IPS-15b (cell line): ENCODE results near the gene ARHGEF10L.

Source experiments
- H3K27me3 ChIP-seq: one replicate; pipeline ENCODE4 v1.6.1; 2013; ENCODE audit warnings: low read length; ENCODE audit not compliant: control insufficient read depth, insufficient read depth
- H3K36me3 ChIP-seq: one replicate; pipeline ENCODE4 v1.6.1; 2013; ENCODE audit warnings: low read length; ENCODE audit not compliant: control insufficient read depth, insufficient read depth
- H3K4me1 ChIP-seq: one replicate; pipeline ENCODE4 v1.6.1; 2013; ENCODE audit warnings: mild to moderate bottlenecking, low read length; ENCODE audit not compliant: control insufficient read depth, insufficient read depth
- H3K4me3 ChIP-seq: one replicate; pipeline ENCODE4 v1.5.1; 2013; ENCODE audit warnings: low read depth, low read length
- H3K9ac ChIP-seq: one replicate; pipeline ENCODE4 v1.6.1; 2013; ENCODE audit warnings: low read depth, mild to moderate bottlenecking, low read length
- H3K9me3 ChIP-seq: one replicate; pipeline ENCODE4 v1.6.1; 2013; ENCODE audit warnings: mild to moderate bottlenecking, low read length; ENCODE audit not compliant: control insufficient read depth, insufficient read depth

Gene ARHGEF10L

DNA sequence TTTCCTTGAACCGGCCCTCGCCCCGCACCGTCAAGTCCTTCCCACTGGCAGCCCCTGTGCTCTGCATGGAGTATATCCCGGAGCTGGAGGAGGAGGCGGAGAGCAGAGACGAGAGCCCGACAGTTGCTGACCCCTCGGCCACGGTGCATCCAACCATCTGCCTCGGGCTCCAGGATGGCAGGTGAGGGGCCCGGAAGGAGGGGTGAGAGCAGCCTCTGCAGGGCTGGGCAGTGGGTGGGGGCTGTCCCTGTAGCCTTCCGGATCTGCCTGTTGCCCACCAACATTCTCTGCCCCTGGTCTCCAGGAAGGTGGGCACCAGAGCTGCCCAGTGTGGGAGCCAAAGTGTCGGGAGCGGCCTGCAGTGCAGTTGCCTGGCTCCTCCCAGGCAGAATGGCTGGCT lies 116.4 kb downstream of the ARHGEF10L start:
- H3K9me3 ChIP-seq = no peaks in the 10 kb centered on the region
- H3K36me3 ChIP-seq = peaks cover 43% of the 10 kb centered on the region
- no peak overlapping the region for H3K4me3 ChIP-seq
- H3K4me1 ChIP-seq = no peaks in the 10 kb centered on the region
- no peaks in the 10 kb centered on the region for H3K27me3 ChIP-seq
- H3K9ac ChIP-seq = no peak overlapping the region

DNA sequence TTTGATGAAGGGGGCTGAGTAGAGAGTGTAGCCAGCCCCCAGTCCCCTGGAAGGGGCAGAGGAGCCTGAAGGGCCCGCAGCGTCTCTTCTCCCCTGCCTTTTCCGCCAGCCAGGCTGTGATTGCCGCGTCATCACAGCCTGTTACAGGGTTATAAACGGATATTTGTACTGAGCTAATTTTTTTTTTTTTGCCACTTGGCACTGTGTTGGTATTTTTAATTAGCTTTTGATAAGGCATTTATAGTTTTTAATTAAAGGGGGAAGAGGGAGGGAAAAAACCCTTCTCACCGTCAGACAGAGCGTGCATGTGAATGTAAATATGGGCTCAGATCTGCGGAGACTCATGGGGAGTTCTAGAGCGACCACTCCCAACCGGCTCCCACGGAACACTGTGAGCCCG lies 117.9 kb downstream of the ARHGEF10L start:
- Histone ChIP-seq H3K27me3 (no peaks in the 10 kb centered on the region), H3K36me3 (peaks cover 41% of the 10 kb centered on the region), H3K9ac (no peak overlapping the region), H3K4me1 (no peaks in the 10 kb centered on the region), H3K4me3 (no peak overlapping the region), H3K9me3 (no peaks in the 10 kb centered on the region)

DNA sequence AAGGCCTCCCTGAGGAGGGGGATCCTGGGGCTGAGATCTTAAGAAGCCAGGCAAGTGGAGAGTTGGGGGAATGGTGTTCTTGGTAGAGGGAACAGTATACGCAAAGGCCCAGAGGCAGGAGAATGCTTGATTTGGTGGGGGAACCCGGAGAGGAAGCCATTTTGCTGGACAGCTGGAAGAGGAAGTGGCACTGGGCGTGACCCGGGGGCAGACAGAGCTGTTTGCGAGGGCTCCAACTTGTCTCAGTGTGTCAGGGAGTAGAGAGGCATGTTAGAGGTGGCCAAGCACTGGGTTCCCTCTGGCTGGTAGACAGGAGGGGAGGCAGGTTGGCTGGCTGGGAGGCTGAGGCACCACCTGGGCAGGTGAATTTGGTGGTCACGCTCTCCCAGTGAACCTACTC lies 119.3 kb downstream of the ARHGEF10L start:
- no peak overlapping the region for H3K4me3 ChIP-seq
- no peaks in the 10 kb centered on the region for H3K9me3 ChIP-seq
- peaks cover 44% of the 10 kb centered on the region for H3K36me3 ChIP-seq
- no peak overlapping the region for H3K9ac ChIP-seq
- H3K27me3 ChIP-seq = no peaks in the 10 kb centered on the region
- no peaks in the 10 kb centered on the region for H3K4me1 ChIP-seq

DNA sequence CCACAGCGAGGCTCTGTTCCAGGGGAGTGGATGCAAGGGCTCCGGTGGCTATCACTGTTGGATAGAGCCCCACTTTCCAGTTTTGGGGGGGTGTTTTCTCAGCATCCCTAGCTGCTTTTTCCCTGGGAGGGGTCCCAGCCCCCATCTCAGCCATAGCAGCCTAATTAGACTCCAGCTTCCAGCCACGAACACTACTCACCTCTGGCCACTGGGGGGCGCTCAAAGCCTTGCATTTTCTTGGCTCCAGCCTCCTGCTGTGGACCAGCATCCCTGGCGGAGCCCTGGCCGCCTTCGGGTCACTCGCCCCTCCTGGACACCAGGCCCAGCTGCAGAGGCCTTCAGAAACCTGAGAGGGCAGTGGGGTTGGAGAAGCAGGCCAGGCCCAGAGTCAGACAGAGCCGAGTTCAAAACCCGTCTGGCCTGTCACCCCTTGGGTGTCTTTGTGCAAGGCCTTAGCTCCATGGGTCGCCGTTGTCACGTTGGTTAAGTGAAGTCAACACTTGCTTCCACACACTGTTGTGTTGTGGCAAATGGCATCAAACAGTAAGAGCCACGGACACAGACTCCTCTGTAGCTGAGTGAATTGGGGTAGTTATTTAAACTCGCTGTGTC lies 122.2 kb downstream of the ARHGEF10L start:
- Histone ChIP-seq H3K4me1 (no peaks in the 10 kb centered on the region), H3K4me3 (no peak overlapping the region), H3K9me3 (no peaks in the 10 kb centered on the region), H3K36me3 (peaks cover 36% of the 10 kb centered on the region), H3K27me3 (no peaks in the 10 kb centered on the region), H3K9ac (no peak overlapping the region)

DNA sequence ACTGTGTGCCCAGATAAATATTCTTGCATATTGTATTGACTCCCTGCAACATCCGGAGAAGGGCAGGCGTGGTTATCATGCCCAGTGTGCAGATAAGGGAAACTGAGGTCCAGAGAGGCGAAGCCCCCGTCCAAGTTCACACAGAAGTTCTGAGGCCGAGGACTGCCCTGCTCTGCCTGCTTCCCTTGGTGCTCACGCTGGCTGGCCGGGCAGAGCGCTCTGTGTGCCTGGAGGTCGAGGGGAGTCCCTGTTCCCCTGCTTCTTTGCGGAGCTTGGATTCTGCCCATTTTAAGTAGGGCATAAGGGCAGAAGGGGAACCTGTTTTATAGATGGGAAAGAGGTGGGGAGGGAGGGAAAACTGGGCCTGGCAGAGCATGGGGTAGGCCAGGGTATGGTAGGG lies 122.8 kb downstream of the ARHGEF10L start:
- Histone ChIP-seq H3K4me1 (no peaks in the 10 kb centered on the region), H3K9ac (no peak overlapping the region), H3K36me3 (peaks cover 32% of the 10 kb centered on the region)

DNA sequence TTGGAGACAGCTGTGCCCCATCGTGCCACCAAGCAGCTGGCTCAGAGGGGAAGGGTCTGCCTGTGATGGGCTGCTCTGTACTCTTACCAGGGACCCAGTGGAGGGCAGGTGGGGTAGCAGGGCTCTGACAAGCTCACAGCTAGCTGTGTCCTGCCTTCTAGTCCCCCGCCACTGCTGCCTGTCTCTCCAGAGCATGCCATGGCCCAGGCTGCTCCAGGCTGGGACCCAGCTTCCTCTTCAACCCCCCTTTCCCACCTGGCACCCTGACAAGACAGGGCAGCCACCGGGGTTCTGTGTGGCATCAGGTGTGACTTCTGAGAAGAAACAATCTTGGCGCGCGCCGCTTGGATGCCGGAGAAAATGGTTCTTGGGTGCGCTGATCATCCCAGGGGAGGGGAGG lies 123.3 kb downstream of the ARHGEF10L start:
- H3K36me3 ChIP-seq = peaks cover 30% of the 10 kb centered on the region
- no peaks in the 10 kb centered on the region for H3K4me1 ChIP-seq
- H3K9ac ChIP-seq = no peak overlapping the region
- no peaks in the 10 kb centered on the region for H3K27me3 ChIP-seq
- no peaks in the 10 kb centered on the region for H3K9me3 ChIP-seq
- no peak overlapping the region for H3K4me3 ChIP-seq

More for the DNA sequence above, 122.8 kb downstream of the ARHGEF10L start:
- no peaks in the 10 kb centered on the region for H3K9me3 ChIP-seq
- no peaks in the 10 kb centered on the region for H3K27me3 ChIP-seq
- H3K4me3 ChIP-seq = no peak overlapping the region

DNA sequence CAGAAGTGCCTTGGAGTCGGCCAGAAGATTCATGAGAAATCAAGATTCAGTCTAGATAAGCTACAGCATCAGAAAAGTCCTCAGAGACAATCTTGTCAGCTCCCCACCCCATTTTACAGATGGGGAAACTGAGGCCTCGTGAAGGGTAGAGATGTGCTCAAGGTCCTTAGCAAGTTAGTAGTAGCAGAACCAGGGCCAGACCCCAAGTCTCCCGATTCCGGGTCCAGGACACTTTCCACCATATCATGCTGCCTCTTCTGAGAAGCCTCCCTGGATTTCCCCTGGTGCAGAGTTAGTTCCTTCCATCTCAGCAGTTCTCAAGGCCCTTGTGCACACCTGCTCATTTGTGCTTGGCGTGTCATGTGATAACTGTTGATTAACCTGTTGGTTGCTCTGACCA lies 124.1 kb downstream of the ARHGEF10L start:
- Histone ChIP-seq H3K9ac (no peak overlapping the region), H3K9me3 (no peaks in the 10 kb centered on the region), H3K4me3 (no peak overlapping the region), H3K4me1 (no peaks in the 10 kb centered on the region), H3K36me3 (peaks cover 31% of the 10 kb centered on the region), H3K27me3 (no peaks in the 10 kb centered on the region)

DNA sequence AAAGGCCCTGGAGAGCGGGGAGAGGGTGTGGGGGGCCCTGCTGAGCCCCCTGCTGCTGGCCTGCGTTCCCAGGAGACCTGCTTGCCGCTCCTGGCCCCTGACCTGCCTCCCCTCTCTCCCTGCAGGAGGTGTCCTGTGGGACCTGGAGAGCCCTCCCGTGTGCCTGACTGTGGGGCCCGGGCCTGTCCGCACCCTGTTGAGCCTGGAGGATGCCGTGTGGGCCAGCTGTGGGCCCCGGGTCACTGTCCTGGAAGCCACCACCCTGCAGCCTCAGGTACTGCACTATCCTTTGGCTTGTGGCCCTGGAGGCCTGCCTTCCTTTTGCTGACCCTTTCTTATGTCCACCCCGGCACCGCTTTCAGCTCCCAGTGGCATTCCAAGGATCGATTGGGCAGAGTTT lies 124.8 kb downstream of the ARHGEF10L start:
- Histone ChIP-seq H3K4me1 (no peaks in the 10 kb centered on the region), H3K4me3 (no peak overlapping the region), H3K9me3 (no peaks in the 10 kb centered on the region), H3K27me3 (no peaks in the 10 kb centered on the region), H3K9ac (no peak overlapping the region), H3K36me3 (peaks cover 25% of the 10 kb centered on the region)

DNA sequence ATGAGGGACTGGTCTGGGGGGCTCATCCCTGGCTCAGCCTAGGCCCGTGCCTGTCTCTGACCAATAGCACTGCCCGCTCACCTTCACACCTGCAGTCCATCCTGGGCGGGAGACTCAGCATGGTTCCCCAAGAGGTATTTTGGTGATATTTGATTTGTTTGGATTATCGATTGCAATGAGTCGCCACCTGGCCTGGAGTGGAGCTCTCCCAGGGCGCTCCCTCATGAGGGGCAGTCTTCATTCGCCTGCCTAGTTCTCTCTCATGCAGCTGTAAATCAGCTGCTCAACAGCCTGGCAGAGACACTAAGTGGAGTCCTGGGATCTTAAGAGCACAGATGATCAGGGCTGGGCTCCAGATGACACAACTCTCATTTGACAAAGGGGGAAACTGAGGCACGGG lies 125.6 kb downstream of the ARHGEF10L start:
- Histone ChIP-seq H3K4me3 (no peak overlapping the region), H3K9ac (no peak overlapping the region), H3K27me3 (no peaks in the 10 kb centered on the region), H3K4me1 (no peaks in the 10 kb centered on the region), H3K36me3 (peaks cover 25% of the 10 kb centered on the region), H3K9me3 (no peaks in the 10 kb centered on the region)

DNA sequence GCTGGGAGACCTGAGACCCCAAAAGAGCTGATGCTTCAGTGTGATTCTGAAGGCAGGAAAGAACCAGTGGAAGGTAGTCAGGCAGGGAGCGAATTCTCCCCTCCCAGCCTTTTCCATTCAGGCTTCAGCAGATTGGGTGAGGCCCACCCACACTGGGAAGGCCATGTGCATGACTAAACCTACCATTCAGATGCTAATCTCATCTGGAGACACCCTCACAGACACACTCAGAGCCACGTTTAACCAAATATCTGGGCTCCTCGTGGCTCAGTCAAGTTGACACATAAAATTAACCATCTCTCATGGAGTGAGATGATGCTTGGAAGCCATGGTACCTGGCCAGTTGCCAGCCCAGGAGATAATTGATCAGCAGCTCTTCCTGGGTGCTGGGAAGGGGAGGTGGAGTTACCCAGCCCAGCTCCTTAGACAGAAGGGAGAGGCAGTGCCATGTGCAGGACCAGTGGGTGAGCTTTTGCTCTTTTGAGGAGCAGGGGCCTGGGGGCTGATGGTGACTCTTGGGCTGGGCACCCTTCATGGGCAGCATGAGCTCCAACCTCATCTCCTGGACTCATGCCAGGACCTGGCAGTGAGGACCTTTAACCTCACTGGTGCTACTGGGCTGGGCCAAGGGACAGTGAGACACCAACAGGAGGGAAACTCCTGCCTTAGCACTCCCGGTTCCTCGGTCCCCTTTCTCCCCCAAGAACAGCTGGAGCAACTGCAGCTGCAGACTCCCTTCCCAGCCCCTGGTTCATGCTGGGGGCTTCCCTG lies 126.6 kb downstream of the ARHGEF10L start:
- H3K36me3 ChIP-seq = peaks cover 25% of the 10 kb centered on the region
- H3K4me1 ChIP-seq = peaks cover under 1% of the 10 kb centered on the region
- no peak overlapping the region for H3K4me3 ChIP-seq
- no peak overlapping the region for H3K9ac ChIP-seq
- H3K27me3 ChIP-seq = no peaks in the 10 kb centered on the region
- H3K9me3 ChIP-seq = no peaks in the 10 kb centered on the region

DNA sequence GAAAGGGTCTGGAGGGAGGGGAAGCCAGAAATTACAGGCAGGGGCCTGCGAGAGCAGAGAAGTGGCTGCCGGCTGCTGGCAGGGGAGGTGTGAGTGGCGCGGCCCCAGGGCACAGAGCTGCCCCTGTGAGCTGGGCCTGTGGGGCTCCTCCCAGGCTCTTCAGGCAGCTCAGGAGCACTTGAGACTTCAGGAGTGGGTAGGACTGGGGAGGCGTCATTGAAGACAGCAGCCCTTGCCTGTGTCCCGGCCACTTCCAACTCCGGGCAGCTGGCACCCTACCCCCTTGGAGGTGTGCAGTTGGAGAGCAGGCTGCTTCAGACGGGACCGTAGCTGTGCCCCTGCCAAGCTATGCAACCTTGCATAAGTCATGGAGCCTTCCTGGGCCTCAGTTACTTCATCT lies 128.1 kb downstream of the ARHGEF10L start:
- Histone ChIP-seq H3K27me3 (no peaks in the 10 kb centered on the region), H3K9ac (no peak overlapping the region), H3K4me1 (peaks cover 7% of the 10 kb centered on the region), H3K4me3 (no peak overlapping the region), H3K36me3 (peaks cover 24% of the 10 kb centered on the region), H3K9me3 (no peaks in the 10 kb centered on the region)

DNA sequence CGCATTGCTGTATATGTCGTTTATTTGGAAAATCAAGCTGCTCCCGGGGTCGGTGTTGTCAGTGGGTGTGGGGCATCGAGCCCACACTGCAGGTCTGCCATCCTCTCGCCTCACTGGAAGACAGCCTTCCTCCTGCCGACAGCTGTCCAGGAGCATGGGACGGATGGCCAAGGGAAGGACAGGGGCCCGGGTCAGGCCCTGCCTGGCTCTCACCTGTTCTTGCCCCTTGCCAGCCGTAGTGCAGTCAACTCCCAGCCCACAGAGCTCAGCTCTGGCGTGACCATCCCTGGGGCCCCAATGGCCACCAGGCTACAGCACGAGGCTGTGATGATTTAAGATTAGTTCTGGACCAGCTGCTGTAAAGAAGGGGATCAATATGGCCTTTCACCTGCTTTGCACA lies 128.7 kb downstream of the ARHGEF10L start:
- H3K36me3 ChIP-seq = peaks cover 22% of the 10 kb centered on the region
- H3K4me3 ChIP-seq = no peak overlapping the region

More for the DNA sequence above, 128.7 kb downstream of the ARHGEF10L start:
- no peaks in the 10 kb centered on the region for H3K27me3 ChIP-seq
- peaks cover 7% of the 10 kb centered on the region for H3K4me1 ChIP-seq
- H3K9ac ChIP-seq = no peak overlapping the region
- no peaks in the 10 kb centered on the region for H3K9me3 ChIP-seq
